HepG2 (cell line): ENCODE results near the gene TBCCD1. TPM values are rescaled to one million over a fixed set of nuclear protein-coding genes. Genes with fewer than 3 reads are reported as not detected.

Experiments used
- ATF1 ChIP-seq: IDR thresholded peaks from 2 replicates; pipeline ENCODE4 v1.6.1; 2016; ENCODE audit warnings: mild to moderate bottlenecking, control low read depth
- JDP2 ChIP-seq: sonication (generic); formaldehyde crosslinking; IDR thresholded peaks from 2 replicates; pipeline ENCODE4 v1.8.1; 2022; ENCODE audit warnings: missing genetic modification reagents, borderline replicate concordance
- MED13 ChIP-seq: sonication (generic); formaldehyde crosslinking; IDR thresholded peaks from 2 replicates; pipeline ENCODE4 v1.5.0; 2020; ENCODE audit warnings: missing genetic modification reagents
- NFYB ChIP-seq: sonication (generic); formaldehyde crosslinking; IDR thresholded peaks from 2 replicates; pipeline ENCODE4 v1.4.0; 2020; ENCODE audit warnings: missing genetic modification reagents
- NFYC ChIP-seq: IDR thresholded peaks from 2 replicates; pipeline ENCODE4 v1.6.1; 2016; ENCODE audit warnings: missing genetic modification reagents, missing compliant biosample characterization
- TOE1 ChIP-seq: sonication (generic); formaldehyde crosslinking; IDR thresholded peaks from 2 replicates; pipeline ENCODE4 v1.4.0; 2020; ENCODE audit warnings: mild to moderate bottlenecking, missing genetic modification reagents
- YEATS4 ChIP-seq: sonication (generic); formaldehyde crosslinking; IDR thresholded peaks from 2 replicates; pipeline ENCODE4 v1.4.0; 2020; ENCODE audit warnings: missing genetic modification reagents, borderline replicate concordance
- ZC3H13 ChIP-seq: sonication (generic); formaldehyde crosslinking; IDR thresholded peaks from 2 replicates; pipeline ENCODE4 v1.8.1; 2023; ENCODE audit warnings: mild to moderate bottlenecking, missing genetic modification reagents, moderate library complexity
- ZNF124 ChIP-seq: sonication (generic); formaldehyde crosslinking; IDR thresholded peaks from 2 replicates; pipeline ENCODE4 v1.4.0; 2020; ENCODE audit warnings: missing genetic modification reagents
- ZSCAN9 ChIP-seq: IDR thresholded peaks from 2 replicates; pipeline ENCODE4 v1.6.1; 2016; ENCODE audit warnings: borderline replicate concordance
- polyA plus RNA-seq, 8 experiments: library from polyadenylated mRNA; depleted of rRNA in 3 of 8; stranded (reverse) in 7 of 8; unstranded in 1 of 8; fragments of >200 nt; fragmentation: Illumina TruSeq in 4 of 8; extraction: Trizol in 4 of 8; gene quantifications; 2 replicates each; pipeline versions ENCODE4 v1.2.1 to v1.2.3, GENCODE V29; 2011 to 2016; ENCODE audit warnings: low read depth in 4 of 8, missing spikeins in 1 of 8, mixed read lengths in 1 of 8; ENCODE audit not compliant: insufficient read depth in 1 of 8
- total RNA-seq, 5 experiments: library from RNA; depleted of rRNA; stranded (reverse); fragments of >200 nt; fragmentation: Illumina TruSeq; extraction: Trizol; gene quantifications; 2 replicates each; pipeline ENCODE4 v1.2.3, GENCODE V29; 2016; ENCODE audit warnings: low read depth in 1 of 5
- TF ChIP-seq, protein P1 (sequence below), 2 experiments: sonication (generic) in 1 of 2; formaldehyde crosslinking in 1 of 2; IDR thresholded peaks; 2 replicates each; pipeline versions ENCODE4 v1.6.1 to v1.9.0; 2014 to 2022; ENCODE audit warnings: antibody characterized with exemption in 1 of 2, borderline replicate concordance in 1 of 2, inconsistent platforms in 1 of 2, low read depth in 1 of 2, missing genetic modification reagents in 1 of 2
- TF ChIP-seq, protein P2 (sequence below): sonication (generic); formaldehyde crosslinking; IDR thresholded peaks from 2 replicates; pipeline ENCODE4 v1.8.1; 2022; ENCODE audit warnings: low read depth, mild to moderate bottlenecking, missing genetic modification reagents
- TF ChIP-seq, protein P3 (sequence below): sonication (generic); formaldehyde crosslinking; IDR thresholded peaks from 2 replicates; pipeline ENCODE4 v1.5.1; 2020; ENCODE audit warnings: mild to moderate bottlenecking, missing genetic modification reagents, moderate library complexity

TBCCD1 gene
- total and polyA plus RNA-seq, 2 of the 13 experiments (the other 11 are each of a cell fraction or from before 2014, with no cell fraction given) = 13.6 to 16.2 TPM

- TF ChIP-seq NFYC (CRISPR knock-in tag) (peak; percentile 97), ATF1 (peak; percentile 99), MED13 (CRISPR knock-in tag) (0 out of 2 replicates have a peak, but pooled peaks have one; percentile 25), ZC3H13 (CRISPR knock-in tag) (no peak), NFYB (peak; percentile 95), JDP2 (CRISPR knock-in tag) (no peak), ZSCAN9 (CRISPR knock-in tag) (peak; percentile 84; the same call in 1 of the 2 replicates), YEATS4 (CRISPR knock-in tag) (peak; percentile 55; the same call in 1 of the 2 replicates), TOE1 (0 out of 2 replicates have a peak, but pooled peaks have one; percentile 28), ZNF124 (CRISPR knock-in tag) (0 out of 2 replicates have a peak, but pooled peaks have one; percentile 29)
- TF ChIP-seq, protein P1, sequence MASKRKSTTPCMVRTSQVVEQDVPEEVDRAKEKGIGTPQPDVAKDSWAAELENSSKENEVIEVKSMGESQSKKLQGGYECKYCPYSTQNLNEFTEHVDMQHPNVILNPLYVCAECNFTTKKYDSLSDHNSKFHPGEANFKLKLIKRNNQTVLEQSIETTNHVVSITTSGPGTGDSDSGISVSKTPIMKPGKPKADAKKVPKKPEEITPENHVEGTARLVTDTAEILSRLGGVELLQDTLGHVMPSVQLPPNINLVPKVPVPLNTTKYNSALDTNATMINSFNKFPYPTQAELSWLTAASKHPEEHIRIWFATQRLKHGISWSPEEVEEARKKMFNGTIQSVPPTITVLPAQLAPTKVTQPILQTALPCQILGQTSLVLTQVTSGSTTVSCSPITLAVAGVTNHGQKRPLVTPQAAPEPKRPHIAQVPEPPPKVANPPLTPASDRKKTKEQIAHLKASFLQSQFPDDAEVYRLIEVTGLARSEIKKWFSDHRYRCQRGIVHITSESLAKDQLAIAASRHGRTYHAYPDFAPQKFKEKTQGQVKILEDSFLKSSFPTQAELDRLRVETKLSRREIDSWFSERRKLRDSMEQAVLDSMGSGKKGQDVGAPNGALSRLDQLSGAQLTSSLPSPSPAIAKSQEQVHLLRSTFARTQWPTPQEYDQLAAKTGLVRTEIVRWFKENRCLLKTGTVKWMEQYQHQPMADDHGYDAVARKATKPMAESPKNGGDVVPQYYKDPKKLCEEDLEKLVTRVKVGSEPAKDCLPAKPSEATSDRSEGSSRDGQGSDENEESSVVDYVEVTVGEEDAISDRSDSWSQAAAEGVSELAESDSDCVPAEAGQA (IDR thresholded peaks at IDR 0.05; ENCODE audit: low read depth) = peak; percentile 98
- TF ChIP-seq, protein P1 (CRISPR knock-in tag; IDR thresholded peaks at IDR 0.05; ENCODE audit: borderline replicate concordance) = no peak
- TF ChIP-seq, protein P2, sequence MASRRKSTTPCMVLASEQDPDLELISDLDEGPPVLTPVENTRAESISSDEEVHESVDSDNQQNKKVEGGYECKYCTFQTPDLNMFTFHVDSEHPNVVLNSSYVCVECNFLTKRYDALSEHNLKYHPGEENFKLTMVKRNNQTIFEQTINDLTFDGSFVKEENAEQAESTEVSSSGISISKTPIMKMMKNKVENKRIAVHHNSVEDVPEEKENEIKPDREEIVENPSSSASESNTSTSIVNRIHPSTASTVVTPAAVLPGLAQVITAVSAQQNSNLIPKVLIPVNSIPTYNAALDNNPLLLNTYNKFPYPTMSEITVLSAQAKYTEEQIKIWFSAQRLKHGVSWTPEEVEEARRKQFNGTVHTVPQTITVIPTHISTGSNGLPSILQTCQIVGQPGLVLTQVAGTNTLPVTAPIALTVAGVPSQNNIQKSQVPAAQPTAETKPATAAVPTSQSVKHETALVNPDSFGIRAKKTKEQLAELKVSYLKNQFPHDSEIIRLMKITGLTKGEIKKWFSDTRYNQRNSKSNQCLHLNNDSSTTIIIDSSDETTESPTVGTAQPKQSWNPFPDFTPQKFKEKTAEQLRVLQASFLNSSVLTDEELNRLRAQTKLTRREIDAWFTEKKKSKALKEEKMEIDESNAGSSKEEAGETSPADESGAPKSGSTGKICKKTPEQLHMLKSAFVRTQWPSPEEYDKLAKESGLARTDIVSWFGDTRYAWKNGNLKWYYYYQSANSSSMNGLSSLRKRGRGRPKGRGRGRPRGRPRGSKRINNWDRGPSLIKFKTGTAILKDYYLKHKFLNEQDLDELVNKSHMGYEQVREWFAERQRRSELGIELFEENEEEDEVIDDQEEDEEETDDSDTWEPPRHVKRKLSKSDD = peak; percentile 95
- TF ChIP-seq, protein P3, sequence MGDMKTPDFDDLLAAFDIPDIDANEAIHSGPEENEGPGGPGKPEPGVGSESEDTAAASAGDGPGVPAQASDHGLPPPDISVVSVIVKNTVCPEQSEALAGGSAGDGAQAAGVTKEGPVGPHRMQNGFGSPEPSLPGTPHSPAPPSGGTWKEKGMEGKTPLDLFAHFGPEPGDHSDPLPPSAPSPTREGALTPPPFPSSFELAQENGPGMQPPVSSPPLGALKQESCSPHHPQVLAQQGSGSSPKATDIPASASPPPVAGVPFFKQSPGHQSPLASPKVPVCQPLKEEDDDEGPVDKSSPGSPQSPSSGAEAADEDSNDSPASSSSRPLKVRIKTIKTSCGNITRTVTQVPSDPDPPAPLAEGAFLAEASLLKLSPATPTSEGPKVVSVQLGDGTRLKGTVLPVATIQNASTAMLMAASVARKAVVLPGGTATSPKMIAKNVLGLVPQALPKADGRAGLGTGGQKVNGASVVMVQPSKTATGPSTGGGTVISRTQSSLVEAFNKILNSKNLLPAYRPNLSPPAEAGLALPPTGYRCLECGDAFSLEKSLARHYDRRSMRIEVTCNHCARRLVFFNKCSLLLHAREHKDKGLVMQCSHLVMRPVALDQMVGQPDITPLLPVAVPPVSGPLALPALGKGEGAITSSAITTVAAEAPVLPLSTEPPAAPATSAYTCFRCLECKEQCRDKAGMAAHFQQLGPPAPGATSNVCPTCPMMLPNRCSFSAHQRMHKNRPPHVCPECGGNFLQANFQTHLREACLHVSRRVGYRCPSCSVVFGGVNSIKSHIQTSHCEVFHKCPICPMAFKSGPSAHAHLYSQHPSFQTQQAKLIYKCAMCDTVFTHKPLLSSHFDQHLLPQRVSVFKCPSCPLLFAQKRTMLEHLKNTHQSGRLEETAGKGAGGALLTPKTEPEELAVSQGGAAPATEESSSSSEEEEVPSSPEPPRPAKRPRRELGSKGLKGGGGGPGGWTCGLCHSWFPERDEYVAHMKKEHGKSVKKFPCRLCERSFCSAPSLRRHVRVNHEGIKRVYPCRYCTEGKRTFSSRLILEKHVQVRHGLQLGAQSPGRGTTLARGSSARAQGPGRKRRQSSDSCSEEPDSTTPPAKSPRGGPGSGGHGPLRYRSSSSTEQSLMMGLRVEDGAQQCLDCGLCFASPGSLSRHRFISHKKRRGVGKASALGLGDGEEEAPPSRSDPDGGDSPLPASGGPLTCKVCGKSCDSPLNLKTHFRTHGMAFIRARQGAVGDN = peak; percentile 69
Observed at GRCh38 chr3:186570096-186570940, 3.2 kb upstream of the TBCCD1 start, which contains the start of gene DNAJB11 (continued).
